Loucy (cell line): ENCODE data around the gene GDF2.

Experiments used
- H2AFZ ChIP-seq: fragments of 200-600 bp; sonication (generic); 2 replicates; pipeline ENCODE4 v1.6.0; 2016; ENCODE audit warnings: antibody characterized with exemption, mild to moderate bottlenecking, low read length, moderate library complexity
- H3F3A ChIP-seq: fragments of 200-600 bp; 2 replicates; pipeline ENCODE4 v1.6.0; 2016; ENCODE audit warnings: antibody characterized with exemption, low read depth, mild to moderate bottlenecking
- H3K27me3 ChIP-seq: fragments of 200-600 bp; sonication (generic); 2 replicates; pipeline ENCODE4 v1.6.1; 2014; ENCODE audit warnings: low read length, mild to moderate bottlenecking; ENCODE audit not compliant: insufficient read depth, poor library complexity, severe bottlenecking
- H3K36me3 ChIP-seq: fragments of 200-600 bp; sonication (generic); 2 replicates; pipeline ENCODE4 v1.6.1; 2016; ENCODE audit warnings: low read length; ENCODE audit not compliant: insufficient read depth
- H3K4me1 ChIP-seq: fragments of 200-600 bp; sonication (generic); 2 replicates; pipeline ENCODE4 v1.5.1; 2014; ENCODE audit warnings: low read length, mild to moderate bottlenecking; ENCODE audit not compliant: insufficient read depth, poor library complexity, severe bottlenecking
- H3K4me2 ChIP-seq: fragments of 200-600 bp; sonication (generic); 2 replicates; pipeline ENCODE4 v1.6.0; 2014; ENCODE audit warnings: antibody characterized with exemption, low read length, low read depth, mild to moderate bottlenecking; ENCODE audit not compliant: poor library complexity, severe bottlenecking
- H3K4me3 ChIP-seq: fragments of 200-600 bp; sonication (generic); 2 replicates; pipeline ENCODE4 v1.5.1; 2014; ENCODE audit warnings: low read length, mild to moderate bottlenecking, mixed read lengths; ENCODE audit not compliant: poor library complexity, severe bottlenecking
- H3K79me2 ChIP-seq: fragments of 200-600 bp; sonication (generic); 2 replicates; pipeline ENCODE4 v1.6.1; 2014; ENCODE audit warnings: low read length; ENCODE audit not compliant: insufficient read depth
- H3K9ac ChIP-seq: fragments of 200-600 bp; sonication (generic); 2 replicates; pipeline ENCODE4 v1.6.0; 2014; ENCODE audit warnings: mild to moderate bottlenecking, low read depth, low read length, moderate library complexity; ENCODE audit not compliant: poor library complexity, severe bottlenecking
- H3K9me2 ChIP-seq: fragments of 200-600 bp; sonication (generic); replicated peaks from 2 replicates; pipeline ENCODE4 v1.6.1; 2016; ENCODE audit warnings: low read depth, low read length, mixed read lengths
- H3K9me3 ChIP-seq: fragments of 200-600 bp; sonication (generic); 2 replicates; pipeline ENCODE4 v1.6.1; 2014; ENCODE audit warnings: mild to moderate bottlenecking, antibody characterized with exemption, low read length, low read depth; ENCODE audit not compliant: insufficient read depth
- H4K20me1 ChIP-seq: fragments of 200-600 bp; sonication (generic); 2 replicates; pipeline ENCODE4 v1.6.0; 2014; ENCODE audit warnings: antibody characterized with exemption, low read length, mild to moderate bottlenecking; ENCODE audit not compliant: insufficient read depth, poor library complexity, severe bottlenecking
- EZH2phosphoT487 ChIP-seq: fragments of 200-600 bp; IDR thresholded peaks from 2 replicates; pipeline ENCODE4 v1.6.1; 2018; ENCODE audit warnings: antibody characterized with exemption, mild to moderate bottlenecking, moderate library complexity, borderline replicate concordance
- TF ChIP-seq, protein P1 (sequence below): fragments of 200-600 bp; sonication (generic); conservative IDR thresholded peaks from 2 replicates; pipeline ENCODE4 v1.5.1; 2014; ENCODE audit warnings: mild to moderate bottlenecking, antibody characterized with exemption, low read length

Gene GDF2

GRCh38 chr10:47358457-47358856 is 36.2 kb downstream of the GDF2 start:
- H3K79me2 ChIP-seq = no peaks in the 10 kb centered on the region
- H3K27me3 ChIP-seq = no peaks in the 10 kb centered on the region
- H3K4me3 ChIP-seq = no peak overlapping the region
- no peak overlapping the region for H2AFZ ChIP-seq
- no peaks in the 10 kb centered on the region for H3K4me1 ChIP-seq
- no peaks in the 10 kb centered on the region for H3F3A ChIP-seq
- H3K9me2 ChIP-seq = no peaks in the 10 kb centered on the region
- no peak overlapping the region for H3K4me2 ChIP-seq
- no peaks in the 10 kb centered on the region for H3K36me3 ChIP-seq
- no peak for TF ChIP-seq EZH2phosphoT487
- TF ChIP-seq, protein P1, sequence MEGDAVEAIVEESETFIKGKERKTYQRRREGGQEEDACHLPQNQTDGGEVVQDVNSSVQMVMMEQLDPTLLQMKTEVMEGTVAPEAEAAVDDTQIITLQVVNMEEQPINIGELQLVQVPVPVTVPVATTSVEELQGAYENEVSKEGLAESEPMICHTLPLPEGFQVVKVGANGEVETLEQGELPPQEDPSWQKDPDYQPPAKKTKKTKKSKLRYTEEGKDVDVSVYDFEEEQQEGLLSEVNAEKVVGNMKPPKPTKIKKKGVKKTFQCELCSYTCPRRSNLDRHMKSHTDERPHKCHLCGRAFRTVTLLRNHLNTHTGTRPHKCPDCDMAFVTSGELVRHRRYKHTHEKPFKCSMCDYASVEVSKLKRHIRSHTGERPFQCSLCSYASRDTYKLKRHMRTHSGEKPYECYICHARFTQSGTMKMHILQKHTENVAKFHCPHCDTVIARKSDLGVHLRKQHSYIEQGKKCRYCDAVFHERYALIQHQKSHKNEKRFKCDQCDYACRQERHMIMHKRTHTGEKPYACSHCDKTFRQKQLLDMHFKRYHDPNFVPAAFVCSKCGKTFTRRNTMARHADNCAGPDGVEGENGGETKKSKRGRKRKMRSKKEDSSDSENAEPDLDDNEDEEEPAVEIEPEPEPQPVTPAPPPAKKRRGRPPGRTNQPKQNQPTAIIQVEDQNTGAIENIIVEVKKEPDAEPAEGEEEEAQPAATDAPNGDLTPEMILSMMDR = no peak
- H3K9ac ChIP-seq = no peak overlapping the region
- H4K20me1 ChIP-seq = no peaks in the 10 kb centered on the region
- no peaks in the 10 kb centered on the region for H3K9me3 ChIP-seq

DNA sequence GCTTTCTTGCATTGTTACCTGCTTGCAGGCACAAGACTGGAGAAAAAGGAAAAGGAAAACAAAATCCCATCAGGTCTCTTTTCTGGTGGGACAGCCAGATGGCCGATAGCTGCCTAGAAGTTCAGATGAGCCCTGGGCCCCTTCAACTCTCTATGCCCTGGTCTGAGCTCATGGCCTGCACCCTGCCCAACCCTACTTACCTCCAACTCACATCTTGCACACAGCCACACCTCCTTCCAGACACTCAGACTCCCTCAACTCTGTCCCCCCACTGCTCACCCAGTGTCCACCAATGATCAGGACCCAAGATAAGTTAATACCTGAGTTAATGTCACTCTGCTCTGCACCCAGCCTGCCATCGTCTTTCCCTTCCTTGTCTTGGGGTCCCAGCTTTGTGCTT is 36.8 kb downstream of the GDF2 start:
- Histone ChIP-seq H3K4me1 (no peaks in the 10 kb centered on the region), H3K79me2 (no peaks in the 10 kb centered on the region), H3K4me2 (no peak overlapping the region), H4K20me1 (no peaks in the 10 kb centered on the region), H3F3A (no peaks in the 10 kb centered on the region), H3K36me3 (no peaks in the 10 kb centered on the region), H3K9me2 (no peaks in the 10 kb centered on the region), H3K27me3 (no peaks in the 10 kb centered on the region), H2AFZ (no peak overlapping the region), H3K9me3 (no peaks in the 10 kb centered on the region), H3K4me3 (no peak overlapping the region), H3K9ac (no peak overlapping the region)
- TF ChIP-seq, protein P1 = no peak
- TF ChIP-seq EZH2phosphoT487 = no peak

- Histone ChIP-seq H3F3A (no peaks in the 10 kb centered on the region), H3K4me3 (no peak overlapping the region), H3K9me2 (no peaks in the 10 kb centered on the region), H3K79me2 (no peaks in the 10 kb centered on the region), H3K4me1 (no peaks in the 10 kb centered on the region), H3K4me2 (no peak overlapping the region), H2AFZ (no peak overlapping the region; the same call in 1 of the 2 replicates), H3K36me3 (no peaks in the 10 kb centered on the region), H3K27me3 (no peaks in the 10 kb centered on the region), H3K9ac (no peak overlapping the region), H4K20me1 (no peaks in the 10 kb centered on the region), H3K9me3 (no peaks in the 10 kb centered on the region)
- TF ChIP-seq EZH2phosphoT487 = no peak
- TF ChIP-seq, protein P1 = no peak
Observed at GRCh38 chr10:47359626-47360418, 37.6 kb downstream of the GDF2 start.
